Measurements from ENCODE around the gene CD59.
"Not testable (repeated sequence)": the region's sequence is repeated elsewhere in the genome, so short reads cannot be mapped to it uniquely, and the experiment has no call there.

CD59 gene

DNA sequence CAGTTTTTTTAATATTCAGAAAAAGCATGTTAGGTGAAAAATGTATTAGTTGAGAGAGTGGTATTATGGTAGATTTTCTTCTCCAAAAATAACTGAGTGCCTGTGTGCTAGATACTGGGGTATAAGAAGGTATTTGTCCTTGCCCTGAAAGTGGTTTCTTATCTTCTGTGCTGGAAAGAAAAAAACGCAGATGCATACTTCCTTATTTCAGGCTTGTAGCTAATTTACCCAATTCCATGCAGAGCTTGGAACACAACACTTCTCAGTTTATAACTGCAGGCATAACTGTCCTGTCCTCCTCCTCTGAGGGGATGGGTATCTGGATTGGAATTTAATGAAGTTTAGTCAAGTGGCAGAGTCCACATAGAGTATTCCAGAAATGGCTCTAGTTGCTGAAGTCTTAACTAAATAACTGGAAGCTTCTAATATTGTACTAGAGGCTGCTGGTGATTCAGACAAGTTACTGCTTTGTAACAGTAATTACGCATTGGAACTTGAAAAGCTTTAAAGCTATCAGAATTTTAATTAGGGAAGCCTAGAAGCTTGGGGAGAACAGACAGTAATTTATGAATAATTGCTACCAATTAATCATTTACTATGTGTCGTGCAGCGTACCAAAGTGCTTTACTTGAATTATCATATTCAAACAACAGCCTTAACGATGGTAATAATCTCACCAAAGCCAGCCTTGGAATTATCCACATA, 22.9 kb downstream of the CD59 start:
- DNase-seq = no peak

DNA sequence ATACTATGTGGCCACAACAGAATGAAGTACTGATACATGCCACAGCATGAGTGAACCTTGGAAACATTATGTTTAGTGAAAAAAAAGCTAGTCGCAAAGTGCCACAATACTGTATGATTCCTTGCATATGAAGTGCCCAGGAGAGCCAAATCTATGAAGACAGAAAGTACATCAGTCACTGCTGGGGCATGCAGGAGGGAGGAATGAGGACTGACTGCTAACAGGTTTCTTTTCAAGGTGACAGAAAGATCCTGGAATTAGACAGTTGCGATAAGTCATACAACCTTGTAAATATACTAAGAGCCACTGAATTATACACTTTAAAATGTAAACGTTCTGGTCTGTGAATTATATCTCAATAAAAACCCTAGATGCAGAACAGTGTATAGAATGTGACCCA, 23.8 kb downstream of the CD59 start:
- no peak for DNase-seq

DNA sequence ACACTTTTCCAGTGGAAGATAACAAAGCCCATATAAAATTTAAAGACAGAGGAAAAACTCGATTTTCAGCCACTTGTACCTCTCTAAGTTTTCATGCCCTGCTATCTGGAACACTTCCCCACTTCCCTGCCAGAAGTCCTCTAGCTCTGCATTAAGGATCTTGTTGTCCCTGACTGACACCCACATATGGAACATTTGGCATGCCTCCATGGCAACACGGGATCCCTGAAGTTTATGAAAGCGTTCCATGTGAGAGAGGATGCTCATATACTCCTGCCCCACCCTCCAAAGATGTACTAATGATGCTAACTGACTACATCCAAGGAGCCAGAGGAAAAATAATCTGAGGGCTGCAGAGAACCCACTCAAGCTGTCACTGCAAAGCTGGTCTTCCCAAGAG, 26.8 kb downstream of the CD59 start:
- DNase-seq = no peak

DNA sequence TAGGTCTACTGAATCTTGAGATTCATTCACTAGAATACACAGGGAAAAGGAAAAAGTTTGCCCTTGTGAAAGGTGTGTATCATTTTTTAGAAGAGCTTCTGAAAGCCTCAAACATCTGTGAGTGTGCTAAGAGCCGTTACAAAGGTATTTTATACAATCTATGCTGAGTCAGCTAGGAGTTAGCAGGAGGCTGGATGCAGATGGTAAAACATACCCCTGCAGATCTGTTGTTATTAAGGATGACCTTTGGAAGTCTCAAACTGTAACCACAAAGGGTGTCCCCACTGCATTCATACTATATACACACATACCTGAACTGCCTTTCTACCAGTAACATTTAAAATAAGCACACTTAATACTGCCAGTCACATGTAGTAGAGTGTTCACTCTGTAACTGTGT, 27.2 kb downstream of the CD59 start:
- DNase-seq = no peak

DNA sequence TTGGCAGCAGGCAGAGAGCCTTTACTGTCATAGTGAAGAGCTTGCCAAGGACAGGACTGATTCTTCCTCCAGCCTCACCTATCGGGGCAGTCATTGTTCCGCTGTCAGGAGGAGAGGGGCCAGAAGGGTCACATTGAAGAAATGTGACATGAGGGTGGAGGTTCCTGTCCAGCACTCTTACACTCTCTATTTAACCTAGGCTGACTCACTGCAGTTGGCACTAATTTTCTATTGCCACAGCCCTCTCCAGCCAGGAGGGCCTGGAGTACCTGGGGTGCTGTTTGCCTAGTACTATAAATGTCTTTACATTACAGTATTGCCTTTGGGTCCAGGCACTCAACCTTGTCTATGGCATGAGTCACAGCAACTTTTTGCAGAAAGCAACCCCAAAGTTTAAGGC, 28.4 kb downstream of the CD59 start:
- DNase-seq = not testable (repeated sequence)

DNA sequence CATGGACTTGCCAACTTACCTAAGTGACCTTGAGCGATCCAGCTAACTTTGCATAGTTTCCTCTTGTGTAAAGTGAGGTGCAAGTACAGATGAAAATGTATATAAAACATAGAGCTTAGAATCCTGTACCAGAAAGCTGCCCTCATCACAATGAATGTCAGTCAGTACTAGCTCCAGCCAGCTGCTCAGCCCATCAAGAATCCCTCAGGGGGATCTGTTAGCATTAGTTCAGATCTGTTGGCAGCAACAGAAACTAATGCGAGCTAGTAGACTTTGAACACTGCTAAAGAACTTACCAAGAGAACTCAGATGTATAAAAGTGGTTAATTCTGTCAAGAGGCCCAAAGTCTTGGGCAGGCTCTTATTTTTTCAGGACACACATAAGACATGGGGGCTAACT, 29.3 kb downstream of the CD59 start:
- no peak for DNase-seq

DNA sequence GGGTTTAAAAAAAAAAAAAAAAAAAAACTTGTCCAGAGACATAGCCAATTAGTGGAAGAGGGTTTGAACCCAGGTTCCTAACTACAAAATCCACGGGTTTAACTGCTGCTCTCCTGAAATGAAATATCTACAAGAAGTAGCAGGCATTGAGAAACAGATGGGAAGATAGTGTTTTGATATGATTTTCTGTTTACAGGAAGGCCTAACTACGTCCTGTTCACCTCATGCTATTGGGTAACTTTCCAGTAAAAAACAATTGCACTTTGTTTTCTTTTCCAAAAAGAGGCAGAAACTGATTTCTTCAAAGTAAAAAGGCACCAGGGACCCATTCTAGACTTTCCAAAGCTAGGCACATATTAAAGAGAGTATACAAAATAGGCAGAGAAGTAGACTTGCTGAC, 29.7 kb downstream of the CD59 start:
- DNase-seq = no peak

DNA sequence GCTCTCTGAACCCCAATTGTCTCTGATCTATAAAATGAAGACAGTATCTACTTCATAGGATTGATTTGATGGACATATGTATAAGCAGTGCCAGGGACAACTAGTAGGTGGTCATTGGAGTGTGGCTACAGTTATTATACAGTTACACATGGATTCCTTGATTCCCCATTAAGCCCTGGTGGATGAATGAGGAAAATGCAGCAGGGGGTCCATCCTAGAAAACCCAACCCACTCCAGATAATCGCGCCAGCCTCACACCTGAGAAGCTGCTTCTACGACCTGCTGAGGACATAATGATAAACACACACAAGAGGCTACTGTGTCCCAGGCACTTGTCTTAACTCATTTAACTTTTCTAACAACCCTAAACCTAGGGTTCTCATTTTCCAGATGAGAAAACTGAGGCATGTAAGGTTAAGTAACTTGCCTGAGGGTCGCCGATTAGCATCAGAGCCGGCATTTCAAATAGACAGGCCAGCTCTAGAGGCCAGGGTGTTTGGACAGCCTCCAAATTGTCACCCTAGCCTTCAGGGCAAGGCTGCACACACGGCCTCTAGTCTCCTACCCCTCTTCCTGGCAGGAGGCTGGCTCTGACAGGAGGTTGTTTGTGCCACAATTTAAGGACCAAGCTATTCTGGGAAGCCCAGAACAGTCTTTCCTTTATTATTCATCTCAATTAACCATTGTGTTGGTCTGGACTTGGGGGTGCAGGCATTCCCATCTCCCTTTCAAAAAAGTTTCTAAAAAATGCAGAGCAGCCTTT, 31.8 kb downstream of the CD59 start:
- no peak for DNase-seq

DNA sequence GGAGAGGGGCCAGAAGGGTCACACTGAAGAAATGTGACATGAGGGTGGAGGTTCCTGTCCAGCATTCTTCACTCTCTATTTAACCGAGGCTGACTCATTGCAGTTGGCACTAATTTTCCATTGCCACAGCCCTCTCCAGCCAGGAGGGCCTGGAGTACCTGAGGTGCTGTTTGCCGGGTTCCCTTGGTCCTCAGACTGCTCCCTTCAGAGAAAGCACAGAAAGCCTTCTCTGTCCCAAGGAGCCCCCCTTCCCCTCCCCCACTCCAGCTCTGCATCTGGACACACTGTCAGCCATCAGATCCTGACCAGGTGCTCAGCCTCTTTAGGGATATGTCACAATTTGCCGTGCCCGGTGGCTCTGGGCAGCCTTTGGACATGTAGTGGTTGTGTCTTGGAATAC, 32.4 kb downstream of the CD59 start:
- DNase-seq = no peak

DNA sequence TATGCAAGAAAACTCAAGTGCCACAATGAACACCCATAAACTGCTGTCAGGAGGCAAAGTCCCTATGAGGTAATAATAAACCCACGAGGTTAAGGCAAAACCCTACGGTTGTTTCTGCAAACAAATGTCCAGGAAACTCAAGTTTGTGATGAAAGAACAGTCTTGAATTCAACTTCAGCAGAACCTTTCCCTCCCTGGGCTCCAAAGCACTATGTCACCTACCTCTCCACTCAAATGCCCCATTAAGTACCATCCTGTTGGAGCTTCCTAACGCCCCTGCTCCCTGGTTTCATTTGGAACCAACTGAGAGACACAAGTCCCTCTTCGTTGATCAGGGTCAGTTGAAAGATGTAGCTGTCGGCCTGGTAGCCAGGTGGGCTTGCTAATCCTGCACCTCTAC, 33.0 kb downstream of the CD59 start:
- DNase-seq = no peak

DNA sequence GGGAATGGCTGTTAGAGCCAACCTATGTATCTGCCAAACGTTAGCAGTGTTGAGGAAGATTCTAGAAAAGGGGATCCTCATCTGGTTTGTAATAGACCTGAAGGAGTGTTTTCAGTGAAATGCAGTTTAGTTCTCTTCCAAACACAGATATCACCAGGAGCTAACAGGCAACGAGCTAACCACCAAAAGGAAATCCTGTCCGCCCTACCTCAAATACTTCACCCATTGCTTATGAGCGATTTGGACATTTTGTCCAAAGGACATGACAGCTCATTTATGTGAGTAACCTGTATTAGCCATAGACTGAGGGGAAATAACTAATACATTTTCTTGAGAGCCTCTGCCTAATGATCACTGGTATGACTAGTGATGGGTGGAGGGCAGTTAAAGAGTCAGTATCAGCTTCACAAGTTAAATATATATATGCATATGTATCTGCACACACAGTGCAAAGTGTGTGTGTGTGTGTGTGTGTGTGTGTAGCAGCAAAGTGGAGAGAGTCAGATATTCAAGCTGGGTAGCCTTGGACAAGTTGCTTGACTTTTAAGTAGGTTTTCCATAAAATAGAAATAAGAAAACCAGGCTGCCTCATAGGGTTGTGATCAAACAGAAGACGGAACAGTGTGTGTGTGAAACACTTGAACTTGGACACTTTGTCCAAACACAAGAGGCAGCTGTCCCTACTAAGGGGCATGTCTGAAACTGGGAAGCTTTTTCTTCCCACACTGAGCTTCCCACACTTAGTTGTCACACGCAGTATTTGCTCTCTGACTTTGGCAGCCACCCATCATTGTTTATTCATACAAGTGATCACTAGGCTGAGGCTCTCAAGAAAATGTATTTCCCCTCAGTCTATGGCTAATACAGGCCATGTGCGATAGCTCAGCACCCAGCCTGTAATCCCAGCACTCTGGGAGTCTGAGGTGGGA, 34.7 kb downstream of the CD59 start:
- DNase-seq = no peak

DNA sequence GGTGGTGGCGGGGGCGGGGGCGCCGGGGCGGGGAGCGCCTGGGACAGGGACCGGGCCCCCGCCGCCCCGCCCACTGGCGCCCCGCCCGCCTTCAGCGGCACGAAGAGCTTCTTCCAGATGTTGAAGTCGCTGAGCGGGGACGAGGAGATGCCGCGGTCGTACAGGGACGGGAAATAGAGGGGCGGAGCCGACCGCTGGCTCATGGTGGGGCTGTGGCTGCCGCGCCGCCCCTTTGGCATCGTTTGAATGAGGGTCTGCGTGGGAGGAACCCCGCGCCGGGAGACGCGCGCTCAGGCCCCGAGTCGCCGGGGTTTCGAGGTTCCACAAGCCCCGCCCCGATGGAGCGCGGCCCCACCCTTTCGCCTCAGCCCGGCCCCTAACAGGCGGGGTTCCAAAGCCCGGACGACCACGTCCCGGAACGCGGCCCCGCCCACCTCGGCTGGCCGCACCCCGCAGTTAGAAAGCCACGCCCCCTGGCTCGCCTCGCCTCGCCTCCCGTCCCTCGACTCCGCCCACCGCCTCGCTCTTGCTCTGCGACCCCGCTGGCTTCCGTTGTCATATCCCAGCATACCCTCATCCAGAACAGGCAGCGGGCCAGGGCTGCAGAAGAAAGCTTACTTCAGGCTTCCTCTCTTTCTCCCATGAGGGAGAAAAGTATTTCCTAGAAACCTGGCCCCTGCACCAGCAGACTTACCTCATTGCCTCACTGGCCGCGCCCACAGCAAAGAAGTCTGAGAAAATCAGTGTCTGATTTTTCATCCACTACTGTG, 35.5 kb downstream of the CD59 start, which contains the start of gene C11orf91:
Gene C11orf91 (minus strand): TSS at position 325 of the 770 bp plus-strand sequence. CDS start 86 bp downstream, at position 239.
- DNase-seq = peak; percentile 78

DNA sequence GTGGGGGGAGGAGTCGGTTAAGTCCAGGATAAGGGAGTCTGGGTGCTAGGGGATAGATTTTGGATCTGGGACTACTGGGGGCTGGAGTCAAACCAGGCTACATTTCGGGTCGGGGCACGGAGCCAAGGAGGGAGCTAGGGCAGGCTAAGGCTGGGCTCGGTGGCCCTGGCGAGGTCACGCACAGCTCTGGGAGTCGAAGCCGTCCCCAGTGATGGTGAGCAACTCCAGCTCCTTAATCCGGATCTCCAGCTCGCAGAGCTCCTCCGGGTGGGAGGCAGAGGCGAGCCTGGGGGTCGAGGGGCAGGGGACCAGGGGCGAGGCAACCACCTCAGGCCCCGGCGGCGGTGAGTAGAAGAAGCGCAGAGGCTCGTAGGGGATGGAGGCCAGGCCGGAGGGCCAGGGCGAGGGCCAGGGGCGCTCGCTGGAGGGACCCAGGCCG, 36.1 kb downstream of the CD59 start:
- no peak for DNase-seq

DNA sequence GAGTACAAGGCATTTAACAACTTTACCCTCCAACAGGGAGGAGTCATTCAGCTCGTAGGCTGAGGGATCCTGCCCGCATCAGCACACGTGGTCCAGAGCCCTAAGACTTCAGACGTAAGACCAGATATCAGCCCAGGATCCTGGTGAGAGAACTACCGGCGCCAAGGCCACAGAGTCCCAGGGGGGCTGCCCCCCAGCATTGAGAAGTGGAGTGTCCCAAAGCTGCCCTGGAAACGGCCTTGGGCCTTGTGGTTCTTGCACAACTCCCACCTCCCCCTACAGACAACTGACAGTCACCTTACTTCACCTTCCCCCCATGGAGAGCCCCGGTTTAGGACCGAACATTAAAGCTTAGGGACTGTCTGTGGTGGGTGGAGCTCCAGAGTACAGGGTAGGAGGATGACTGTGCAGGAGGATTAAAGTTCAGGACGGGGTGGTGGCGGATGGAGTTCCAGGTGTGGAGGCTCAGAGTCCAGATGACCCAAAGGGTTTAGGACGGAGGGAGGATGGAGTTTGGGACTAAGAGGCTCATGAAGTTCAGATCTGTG, 36.6 kb downstream of the CD59 start:
- no peak for DNase-seq

DNA sequence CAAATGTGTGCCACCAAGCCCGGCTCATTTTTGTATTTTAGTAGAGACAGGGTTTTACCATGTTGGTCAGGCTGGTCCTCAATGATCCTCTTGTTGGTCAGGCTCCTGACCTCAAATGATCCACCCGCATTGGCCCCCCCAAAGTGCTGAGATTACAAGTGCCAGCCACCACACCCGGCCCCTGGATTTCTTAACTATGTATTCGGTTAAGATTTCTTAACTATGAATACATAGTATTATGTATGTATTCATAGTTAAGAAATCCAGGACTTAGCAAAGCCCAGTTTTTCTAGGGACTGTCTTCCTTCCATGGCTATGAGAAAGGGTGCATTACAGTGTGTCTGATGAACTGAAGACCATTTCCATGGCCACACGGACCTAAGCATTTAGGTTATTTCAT, 37.3 kb downstream of the CD59 start:
- DNase-seq = no peak

DNA sequence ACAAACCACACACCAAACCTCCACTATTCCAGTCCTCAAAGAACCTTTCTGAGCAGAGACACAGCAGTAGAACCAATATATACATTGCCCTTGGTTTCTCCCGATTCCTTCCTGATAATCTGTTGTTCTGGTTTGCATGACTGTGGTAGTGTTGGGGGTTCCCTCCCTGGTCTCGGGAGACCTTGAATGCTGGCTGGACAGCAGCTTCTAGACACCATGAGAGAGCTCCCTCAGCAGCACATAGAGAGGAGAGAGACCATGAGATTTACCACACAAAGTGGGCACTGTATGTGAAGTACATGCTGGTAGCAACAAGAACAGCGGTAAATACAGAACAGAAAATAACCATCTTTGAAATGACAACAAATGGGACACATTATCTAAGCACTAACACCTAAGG, 38.2 kb downstream of the CD59 start:
- DNase-seq = no peak

DNA sequence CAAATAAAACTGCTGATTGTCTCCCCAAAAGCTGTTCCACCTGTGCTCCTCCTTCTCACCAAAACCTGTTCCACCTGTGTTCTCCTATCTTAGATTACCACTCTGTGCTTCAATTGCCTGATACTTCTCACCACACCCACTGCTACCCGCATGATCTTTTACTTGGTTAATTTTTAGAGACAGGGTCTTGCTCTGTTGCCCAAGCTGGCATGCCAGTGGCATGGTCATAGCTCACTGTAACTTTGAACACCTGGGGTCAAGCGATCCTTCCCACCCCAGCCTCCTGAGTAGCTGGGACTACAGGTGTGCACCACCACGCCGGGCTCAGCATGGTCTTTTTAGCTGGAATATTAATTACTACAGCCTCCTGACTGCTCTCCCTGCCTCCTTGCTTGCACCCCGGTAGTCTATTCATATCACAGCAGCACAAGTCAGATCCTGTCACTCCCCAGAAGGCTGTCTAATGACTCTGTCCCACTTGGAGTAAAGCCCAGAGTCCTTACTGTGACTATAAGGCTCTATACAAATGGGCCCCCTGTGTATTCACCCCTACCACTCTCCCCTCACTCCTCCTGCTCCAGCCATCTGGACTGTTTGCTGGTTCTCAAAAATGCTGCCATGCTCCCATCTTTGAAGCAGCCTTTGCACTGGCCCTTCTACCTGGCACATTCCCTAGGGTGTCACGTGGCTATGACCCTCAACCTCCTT, 39.1 kb downstream of the CD59 start:
- DNase-seq = no peak

DNA sequence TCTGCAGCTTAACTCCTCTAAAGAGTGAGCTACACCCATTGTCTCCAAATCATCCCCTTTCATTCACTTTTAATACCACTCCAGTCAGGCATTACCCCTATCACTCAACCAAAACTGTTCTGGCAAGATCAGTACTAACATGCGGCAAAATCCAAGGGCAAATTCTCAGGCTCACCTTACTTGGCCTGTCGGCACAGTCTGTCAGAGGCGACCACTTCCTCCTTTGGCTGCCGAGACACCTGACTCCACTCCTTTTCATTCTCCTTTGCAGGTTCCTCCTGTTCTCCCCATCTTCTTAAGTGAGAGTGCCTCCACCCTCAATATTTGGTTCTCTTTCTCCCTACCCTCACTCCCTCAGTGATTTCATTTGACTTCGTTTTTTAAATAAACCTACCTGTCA, 39.8 kb downstream of the CD59 start:
- no peak for DNase-seq

DNA sequence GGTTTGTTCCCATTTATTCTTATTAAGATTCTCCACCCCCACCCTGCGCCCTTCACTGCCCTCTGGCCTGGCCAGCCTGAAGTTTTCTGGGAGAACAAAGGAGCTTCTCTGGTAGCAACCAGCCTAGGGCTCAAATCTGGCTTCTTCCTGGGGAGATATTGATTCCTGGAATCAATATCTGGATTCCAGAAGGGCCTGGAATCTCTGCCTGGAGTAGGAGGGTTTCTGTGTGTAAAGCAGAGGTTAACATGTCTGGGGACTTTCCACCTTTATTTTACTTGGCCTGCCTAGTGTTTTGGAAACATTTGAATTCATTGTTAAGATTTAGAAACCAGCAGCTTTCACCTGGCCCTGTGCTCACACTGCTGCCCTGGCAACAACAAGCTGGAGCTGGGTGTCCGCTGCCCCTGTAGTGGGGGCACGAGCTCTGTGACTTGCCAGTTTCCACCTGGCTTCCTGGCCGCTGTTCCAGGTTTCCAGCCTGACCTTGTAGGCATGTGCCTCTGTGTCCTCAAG, 41.1 kb downstream of the CD59 start:
- DNase-seq = peak; percentile 32

DNA sequence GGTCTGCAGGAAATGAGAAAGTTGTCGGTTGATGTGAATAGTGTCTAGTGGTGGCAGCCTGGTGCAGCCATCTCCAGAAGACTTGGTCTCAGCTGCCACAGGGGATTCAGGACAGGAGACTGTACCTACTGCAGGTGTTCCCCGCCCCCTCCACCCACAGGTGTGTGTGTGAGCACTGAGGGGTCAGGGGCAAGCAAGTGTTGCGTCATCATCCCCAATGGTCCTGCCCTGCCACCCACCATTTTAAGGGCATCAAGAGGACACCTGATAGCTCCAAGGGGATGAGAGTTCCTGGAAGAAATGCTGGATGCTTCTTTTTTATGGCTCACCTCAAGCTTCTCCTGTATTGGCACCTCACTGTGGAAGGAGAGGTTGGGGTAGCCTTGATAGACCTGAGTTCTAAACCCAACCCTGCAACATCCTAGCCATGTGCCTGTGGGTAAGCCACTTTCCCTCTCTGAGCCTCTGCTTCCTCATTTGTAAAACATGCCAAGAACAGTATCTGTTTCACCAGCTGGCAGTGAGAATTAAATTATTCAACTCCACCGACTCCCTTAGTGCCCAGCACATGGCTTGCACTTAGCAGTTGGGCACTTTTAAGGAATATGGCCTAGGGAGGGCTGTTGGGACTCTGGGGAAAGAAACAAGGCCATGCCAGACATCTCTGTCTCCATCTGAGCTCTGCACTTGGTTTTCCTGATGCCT, 41.7 kb downstream of the CD59 start:
- DNase-seq = no peak

DNA sequence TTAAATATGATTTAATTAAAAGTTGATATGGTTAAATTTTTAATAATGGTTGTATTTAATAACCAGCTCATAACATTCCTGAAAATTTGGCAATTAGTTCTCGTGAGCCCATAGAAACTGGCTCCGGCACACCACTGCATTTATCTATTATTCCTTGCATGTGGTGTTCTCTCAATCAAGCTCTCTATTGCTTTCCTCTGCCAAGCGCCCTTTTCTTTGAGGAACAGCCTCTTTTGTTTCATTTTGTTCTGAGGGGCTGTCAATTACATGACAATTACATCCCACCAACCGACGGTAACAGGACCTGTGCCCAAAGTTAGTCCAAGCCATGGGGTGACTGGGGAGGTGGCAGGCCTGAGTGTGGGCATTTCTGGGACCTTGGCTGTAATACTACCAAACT, 43.7 kb downstream of the CD59 start:
- no peak for DNase-seq
